ENCODE measurements around the gene TSPAN9. TPM values are rescaled to one million over a fixed set of nuclear protein-coding genes. Genes with fewer than 3 reads are reported as not detected.

The TSPAN9 gene
- total RNA-seq, 1 donor from 2014 or later: 23.8 TPM

- Mint-ChIP-seq H3K4me3 (no peak overlapping the region), H3K4me1 (peaks cover 14% of the 10 kb centered on the region)
These were observed 8.4 kb downstream of the TSPAN9 start for GRCh38 chr12:3085341-3086139.

GRCh38 chr12:3086211-3086610 lies 9.0 kb downstream of the TSPAN9 start:
- TF ChIP-seq, protein P1, sequence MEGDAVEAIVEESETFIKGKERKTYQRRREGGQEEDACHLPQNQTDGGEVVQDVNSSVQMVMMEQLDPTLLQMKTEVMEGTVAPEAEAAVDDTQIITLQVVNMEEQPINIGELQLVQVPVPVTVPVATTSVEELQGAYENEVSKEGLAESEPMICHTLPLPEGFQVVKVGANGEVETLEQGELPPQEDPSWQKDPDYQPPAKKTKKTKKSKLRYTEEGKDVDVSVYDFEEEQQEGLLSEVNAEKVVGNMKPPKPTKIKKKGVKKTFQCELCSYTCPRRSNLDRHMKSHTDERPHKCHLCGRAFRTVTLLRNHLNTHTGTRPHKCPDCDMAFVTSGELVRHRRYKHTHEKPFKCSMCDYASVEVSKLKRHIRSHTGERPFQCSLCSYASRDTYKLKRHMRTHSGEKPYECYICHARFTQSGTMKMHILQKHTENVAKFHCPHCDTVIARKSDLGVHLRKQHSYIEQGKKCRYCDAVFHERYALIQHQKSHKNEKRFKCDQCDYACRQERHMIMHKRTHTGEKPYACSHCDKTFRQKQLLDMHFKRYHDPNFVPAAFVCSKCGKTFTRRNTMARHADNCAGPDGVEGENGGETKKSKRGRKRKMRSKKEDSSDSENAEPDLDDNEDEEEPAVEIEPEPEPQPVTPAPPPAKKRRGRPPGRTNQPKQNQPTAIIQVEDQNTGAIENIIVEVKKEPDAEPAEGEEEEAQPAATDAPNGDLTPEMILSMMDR (conservative IDR thresholded peaks at IDR 0.05): no peak
- Mint-ChIP-seq H3K4me3 (no peak overlapping the region), H3K4me1 (peaks cover 20% of the 10 kb centered on the region), H3K27me3 (ENCODE audit: low read depth) (no peaks in the 10 kb centered on the region), H3K27ac (ENCODE audit: unreplicated experiment) (no peak overlapping the region), H3K36me3 (ENCODE audit: low read depth) (peaks cover 4% of the 10 kb centered on the region), H3K9me3 (no peaks in the 10 kb centered on the region)
- no peak for DNase-seq (ENCODE audit: low read depth, low spot score)

More at GRCh38 chr12:3085341-3086139, 8.4 kb downstream of the TSPAN9 start:
- Mint-ChIP-seq H3K27me3 (ENCODE audit: low read depth) (no peaks in the 10 kb centered on the region), H3K36me3 (ENCODE audit: low read depth) (peaks cover 4% of the 10 kb centered on the region), H3K9me3 (no peaks in the 10 kb centered on the region), H3K27ac (ENCODE audit: unreplicated experiment) (no peak overlapping the region)
- DNase-seq (ENCODE audit: low read depth, low spot score): no peak
- TF ChIP-seq, protein P1 (conservative IDR thresholded peaks at IDR 0.05): no peak

DNA sequence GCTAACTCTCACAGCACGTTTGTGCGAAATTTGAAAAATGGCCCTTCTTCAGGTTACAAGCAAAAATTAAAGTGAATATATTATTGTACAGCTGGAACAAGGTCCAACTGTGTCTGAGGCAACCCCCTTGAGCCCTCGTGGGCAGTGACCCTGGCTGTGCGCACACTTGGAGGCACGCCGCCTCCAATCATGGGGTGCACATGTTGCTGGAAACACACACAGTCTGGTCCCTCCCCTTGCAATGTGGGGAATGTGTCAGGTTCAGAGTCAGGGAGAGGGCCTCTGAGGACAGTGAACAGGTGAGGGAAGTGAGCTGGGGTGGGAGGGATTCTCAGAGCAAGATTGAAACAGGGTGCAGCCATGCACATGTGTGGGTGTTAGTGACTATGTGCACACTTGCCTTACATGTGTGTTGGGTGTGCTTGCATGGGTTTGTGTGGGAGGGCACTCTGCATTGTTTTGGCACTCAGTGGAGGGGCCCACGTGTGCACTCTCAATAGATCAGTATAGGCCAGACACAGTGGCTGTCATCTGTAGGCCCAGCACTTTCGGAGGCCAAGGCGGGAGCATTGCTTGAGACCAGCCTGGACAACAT lies 9.6 kb downstream of the TSPAN9 start:
- H3K4me3 Mint-ChIP-seq: no peak overlapping the region
- DNase-seq (ENCODE audit: low read depth, low spot score): no peak
- H3K4me1 Mint-ChIP-seq: peaks cover 27% of the 10 kb centered on the region
- H3K27ac Mint-ChIP-seq (ENCODE audit: unreplicated experiment): no peak overlapping the region
- no peaks in the 10 kb centered on the region for H3K9me3 Mint-ChIP-seq
- no peaks in the 10 kb centered on the region for H3K27me3 Mint-ChIP-seq (ENCODE audit: low read depth)
- TF ChIP-seq, protein P1 (conservative IDR thresholded peaks at IDR 0.05): no peak
- peaks cover 4% of the 10 kb centered on the region for H3K36me3 Mint-ChIP-seq (ENCODE audit: low read depth)

GRCh38 chr12:3087758-3088650 lies 10.8 kb downstream of the TSPAN9 start:
- Mint-ChIP-seq H3K4me3 (no peak overlapping the region), H3K36me3 (ENCODE audit: low read depth) (peaks cover 4% of the 10 kb centered on the region), H3K9me3 (no peaks in the 10 kb centered on the region), H3K27ac (ENCODE audit: unreplicated experiment) (no peak overlapping the region), H3K27me3 (ENCODE audit: low read depth) (no peaks in the 10 kb centered on the region), H3K4me1 (peaks cover 29% of the 10 kb centered on the region)
- no peak for DNase-seq (ENCODE audit: low read depth, low spot score)
- TF ChIP-seq, protein P1 (conservative IDR thresholded peaks at IDR 0.05): no peak

GRCh38 chr12:3089588-3089987 lies 12.4 kb downstream of the TSPAN9 start:
- Mint-ChIP-seq H3K4me1 (peaks cover 24% of the 10 kb centered on the region), H3K27me3 (ENCODE audit: low read depth) (no peaks in the 10 kb centered on the region), H3K9me3 (no peaks in the 10 kb centered on the region), H3K4me3 (no peak overlapping the region), H3K36me3 (ENCODE audit: low read depth) (peaks cover 3% of the 10 kb centered on the region), H3K27ac (ENCODE audit: unreplicated experiment) (no peak overlapping the region)
- DNase-seq (ENCODE audit: low read depth, low spot score): no peak
- TF ChIP-seq, protein P1 (conservative IDR thresholded peaks at IDR 0.05): no peak

Measured in neural crest cell (in vitro differentiated cells).